ENCODE measurements around the gene FHOD3. TPM values are rescaled to one million over a fixed set of nuclear protein-coding genes. Genes with fewer than 3 reads are reported as not detected.

The FHOD3 gene
- total and polyA plus RNA-seq, 2 experiments from 2014 or later, result 2.7 to 8.7 TPM

DNA sequence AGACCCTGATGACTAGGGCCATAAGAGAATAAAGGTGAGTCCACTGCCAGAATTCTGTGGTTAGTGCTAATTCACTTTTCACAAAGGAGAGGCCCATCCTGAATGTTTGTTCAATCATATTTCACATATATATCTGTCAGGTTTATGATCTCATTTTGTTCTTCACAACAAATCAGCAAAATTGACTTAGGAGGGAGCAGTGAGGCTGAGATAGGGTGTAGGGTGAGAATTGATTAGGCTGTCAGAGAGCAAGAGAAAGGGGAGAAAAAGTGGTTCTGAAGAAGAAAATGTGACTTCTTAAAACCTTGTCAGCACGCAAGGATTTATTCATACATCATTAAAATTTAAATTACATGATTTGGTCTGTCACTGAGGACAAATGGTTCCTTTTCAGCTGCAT lies 117.7 kb downstream of the FHOD3 start (continued):
- no peak for TF ChIP-seq JUNB (IDR thresholded peaks at IDR 0.05; ENCODE audit: unreplicated experiment)
- TF ChIP-seq, protein P1, sequence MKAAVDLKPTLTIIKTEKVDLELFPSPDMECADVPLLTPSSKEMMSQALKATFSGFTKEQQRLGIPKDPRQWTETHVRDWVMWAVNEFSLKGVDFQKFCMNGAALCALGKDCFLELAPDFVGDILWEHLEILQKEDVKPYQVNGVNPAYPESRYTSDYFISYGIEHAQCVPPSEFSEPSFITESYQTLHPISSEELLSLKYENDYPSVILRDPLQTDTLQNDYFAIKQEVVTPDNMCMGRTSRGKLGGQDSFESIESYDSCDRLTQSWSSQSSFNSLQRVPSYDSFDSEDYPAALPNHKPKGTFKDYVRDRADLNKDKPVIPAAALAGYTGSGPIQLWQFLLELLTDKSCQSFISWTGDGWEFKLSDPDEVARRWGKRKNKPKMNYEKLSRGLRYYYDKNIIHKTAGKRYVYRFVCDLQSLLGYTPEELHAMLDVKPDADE (IDR thresholded peaks at IDR 0.05), result no peak

DNA sequence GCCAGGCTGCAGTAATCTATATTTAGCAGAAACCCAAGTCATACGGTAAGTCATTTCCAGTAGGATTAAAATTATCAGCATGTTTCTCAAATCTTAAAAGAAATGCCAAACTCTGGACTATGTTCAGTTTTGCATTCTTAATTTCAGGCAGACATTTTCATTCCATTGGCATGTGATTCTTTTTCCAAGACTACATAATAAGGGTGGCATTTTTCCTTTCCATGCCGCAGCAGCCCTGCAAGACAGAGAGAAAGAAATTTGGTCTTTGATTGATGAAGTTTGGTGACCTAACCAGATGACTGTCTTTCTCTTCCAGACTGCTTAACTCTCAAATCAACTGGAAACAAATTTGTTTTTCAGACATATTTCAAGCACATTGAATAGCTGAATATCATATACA lies 118.1 kb downstream of the FHOD3 start:
- no peaks in the 10 kb centered on the region for H3K79me2 ChIP-seq (replicated peaks; ENCODE audit: insufficient read depth)
- no peak for TF ChIP-seq ZNF331 (CRISPR knock-in tag; IDR thresholded peaks at IDR 0.05; ENCODE audit: low read depth)
- TF ChIP-seq EZH2phosphoT487 (IDR thresholded peaks at IDR 0.05; ENCODE audit: unreplicated experiment), result no peak
- TF ChIP-seq, protein P1 (IDR thresholded peaks at IDR 0.05), result no peak
- no peak for TF ChIP-seq POLR2AphosphoS5 (IDR thresholded peaks at IDR 0.05; ENCODE audit: low read depth)
- no peak for TF ChIP-seq JUNB (IDR thresholded peaks at IDR 0.05; ENCODE audit: unreplicated experiment)
- TF ChIP-seq CREB1 (CRISPR knock-in tag; IDR thresholded peaks at IDR 0.05; ENCODE audit: low read depth), result no peak
- TF ChIP-seq EZH2 (IDR thresholded peaks at IDR 0.05; ENCODE audit: low read depth, unreplicated experiment), result no peak
- no peaks in the 10 kb centered on the region for H3K9me3 Mint-ChIP-seq
- peaks cover 3% of the 10 kb centered on the region; the same call in 1 of the 2 replicates for H3K9me2 ChIP-seq (ENCODE audit: insufficient read depth)
- H3K27ac Mint-ChIP-seq, result no peak overlapping the region
- peaks cover 4% of the 10 kb centered on the region; the same call in 1 of the 2 replicates for H3K4me1 ChIP-seq (ENCODE audit: insufficient read depth)
- ATAC-seq (no peak), DNase-seq (ENCODE audit: low spot score) (no peak)
- H3K36me3 ChIP-seq (ENCODE audit: insufficient read depth), result no peaks in the 10 kb centered on the region
- no peaks in the 10 kb centered on the region for H4K20me1 ChIP-seq (replicated peaks; ENCODE audit: insufficient read depth)
- H3K4me1 Mint-ChIP-seq, result peaks cover 8% of the 10 kb centered on the region
- H3K27me3 Mint-ChIP-seq (ENCODE audit: insufficient read depth, low read depth, poor library complexity), result peaks cover 6% of the 10 kb centered on the region
- H3K36me3 Mint-ChIP-seq (ENCODE audit: low read depth), result no peaks in the 10 kb centered on the region
- no peak overlapping the region for H3K4me3 Mint-ChIP-seq
- no peak overlapping the region for H3K27ac ChIP-seq (ENCODE audit: low read depth)
- no peak overlapping the region for H3K4me3 ChIP-seq
- no peak overlapping the region for H3K4me2 ChIP-seq
- H3F3A ChIP-seq (replicated peaks; ENCODE audit: low read depth), result no peaks in the 10 kb centered on the region
- H2AFZ ChIP-seq, result no peak overlapping the region
- no peaks in the 10 kb centered on the region for H3K27me3 ChIP-seq (ENCODE audit: insufficient read depth)

DNA sequence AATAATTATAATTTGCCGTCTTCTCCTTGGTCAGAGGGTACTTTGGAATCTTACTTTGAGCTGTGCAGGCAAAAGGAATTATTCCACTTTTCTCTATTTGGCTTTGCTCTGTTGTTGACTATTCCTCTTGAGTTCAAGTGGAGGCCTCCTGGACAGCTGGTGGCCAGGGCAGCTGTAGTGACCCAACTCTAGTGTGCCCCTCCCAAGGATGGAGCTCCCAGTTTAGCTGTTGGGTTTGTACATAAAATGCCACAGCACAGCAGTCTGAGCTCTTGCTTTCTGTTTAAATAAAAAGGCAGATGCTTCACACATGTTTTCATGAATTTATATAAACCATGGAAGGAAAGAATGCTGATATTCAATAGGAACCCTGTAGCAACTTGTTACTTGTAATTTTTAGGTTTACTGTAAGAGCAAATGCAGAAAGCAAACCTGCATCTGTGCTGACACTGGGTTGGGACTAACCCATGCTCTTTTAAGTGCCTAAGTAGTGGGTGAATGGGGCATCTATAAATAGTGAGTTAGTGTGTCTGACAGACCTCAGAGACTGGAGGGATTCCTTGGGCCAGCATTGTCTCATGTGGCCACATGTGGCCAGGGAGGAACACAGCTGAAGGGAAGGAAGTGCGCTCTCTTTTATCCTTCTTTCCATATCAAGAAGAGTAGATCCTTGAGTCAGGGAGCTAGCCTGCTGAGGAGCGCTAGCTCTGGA lies 121.8 kb downstream of the FHOD3 start:
- H3K9me2 ChIP-seq (ENCODE audit: insufficient read depth), result no peaks in the 10 kb centered on the region
- H3K4me2 ChIP-seq, result no peak overlapping the region
- no peak for DNase-seq (ENCODE audit: low spot score)
- H3K4me1 ChIP-seq (ENCODE audit: insufficient read depth), result peaks cover 6% of the 10 kb centered on the region; the same call in 1 of the 2 replicates
- peaks cover 20% of the 10 kb centered on the region for H3K4me1 Mint-ChIP-seq
- H4K20me1 ChIP-seq (replicated peaks; ENCODE audit: insufficient read depth), result no peaks in the 10 kb centered on the region
- H3F3A ChIP-seq (replicated peaks; ENCODE audit: low read depth), result no peaks in the 10 kb centered on the region
- no peak overlapping the region for H3K27ac ChIP-seq (ENCODE audit: low read depth)
- no peak overlapping the region for H2AFZ ChIP-seq
- no peak; the same call in 2 of the 3 replicates for ATAC-seq
- no peak overlapping the region for H3K4me3 Mint-ChIP-seq
- H3K36me3 ChIP-seq (ENCODE audit: insufficient read depth), result no peaks in the 10 kb centered on the region
- H3K27me3 ChIP-seq (ENCODE audit: insufficient read depth), result no peaks in the 10 kb centered on the region
- H3K79me2 ChIP-seq (replicated peaks; ENCODE audit: insufficient read depth), result no peaks in the 10 kb centered on the region
- H3K4me3 ChIP-seq, result no peak overlapping the region
- peaks cover 1% of the 10 kb centered on the region for H3K27me3 Mint-ChIP-seq (ENCODE audit: insufficient read depth, low read depth, poor library complexity)
- H3K27ac Mint-ChIP-seq, result no peak overlapping the region
- H3K9me3 Mint-ChIP-seq, result no peaks in the 10 kb centered on the region
- no peaks in the 10 kb centered on the region for H3K36me3 Mint-ChIP-seq (ENCODE audit: low read depth)
- TF ChIP-seq STAT1 (IDR thresholded peaks at IDR 0.05; ENCODE audit: unreplicated experiment), result no peak
- TF ChIP-seq, protein P2, sequence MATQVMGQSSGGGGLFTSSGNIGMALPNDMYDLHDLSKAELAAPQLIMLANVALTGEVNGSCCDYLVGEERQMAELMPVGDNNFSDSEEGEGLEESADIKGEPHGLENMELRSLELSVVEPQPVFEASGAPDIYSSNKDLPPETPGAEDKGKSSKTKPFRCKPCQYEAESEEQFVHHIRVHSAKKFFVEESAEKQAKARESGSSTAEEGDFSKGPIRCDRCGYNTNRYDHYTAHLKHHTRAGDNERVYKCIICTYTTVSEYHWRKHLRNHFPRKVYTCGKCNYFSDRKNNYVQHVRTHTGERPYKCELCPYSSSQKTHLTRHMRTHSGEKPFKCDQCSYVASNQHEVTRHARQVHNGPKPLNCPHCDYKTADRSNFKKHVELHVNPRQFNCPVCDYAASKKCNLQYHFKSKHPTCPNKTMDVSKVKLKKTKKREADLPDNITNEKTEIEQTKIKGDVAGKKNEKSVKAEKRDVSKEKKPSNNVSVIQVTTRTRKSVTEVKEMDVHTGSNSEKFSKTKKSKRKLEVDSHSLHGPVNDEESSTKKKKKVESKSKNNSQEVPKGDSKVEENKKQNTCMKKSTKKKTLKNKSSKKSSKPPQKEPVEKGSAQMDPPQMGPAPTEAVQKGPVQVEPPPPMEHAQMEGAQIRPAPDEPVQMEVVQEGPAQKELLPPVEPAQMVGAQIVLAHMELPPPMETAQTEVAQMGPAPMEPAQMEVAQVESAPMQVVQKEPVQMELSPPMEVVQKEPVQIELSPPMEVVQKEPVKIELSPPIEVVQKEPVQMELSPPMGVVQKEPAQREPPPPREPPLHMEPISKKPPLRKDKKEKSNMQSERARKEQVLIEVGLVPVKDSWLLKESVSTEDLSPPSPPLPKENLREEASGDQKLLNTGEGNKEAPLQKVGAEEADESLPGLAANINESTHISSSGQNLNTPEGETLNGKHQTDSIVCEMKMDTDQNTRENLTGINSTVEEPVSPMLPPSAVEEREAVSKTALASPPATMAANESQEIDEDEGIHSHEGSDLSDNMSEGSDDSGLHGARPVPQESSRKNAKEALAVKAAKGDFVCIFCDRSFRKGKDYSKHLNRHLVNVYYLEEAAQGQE (IDR thresholded peaks at IDR 0.05; ENCODE audit: unreplicated experiment), result no peak
- TF ChIP-seq CREB1 (CRISPR knock-in tag; IDR thresholded peaks at IDR 0.05; ENCODE audit: low read depth), result no peak
- TF ChIP-seq EZH2phosphoT487 (IDR thresholded peaks at IDR 0.05; ENCODE audit: unreplicated experiment), result no peak
- no peak for TF ChIP-seq ZNF114 (CRISPR knock-in tag; IDR thresholded peaks at IDR 0.05)
